Brain pericyte (primary cell): ENCODE measurements around the gene TCP1.
"Not testable (repeated sequence)": the region's sequence is repeated elsewhere in the genome, so short reads cannot be mapped to it uniquely, and the experiment has no call there.

Experiments used
- DNase-seq: peaks from one replicate; pipeline ENCODE4 v3.0.0-alpha.2; 2012; ENCODE audit warnings: low read depth, low spot score

TCP1 gene

GRCh38 chr6:159777240-159777904 lies 12.0 kb downstream of the TCP1 start:
- DNase-seq, result no peak

GRCh38 chr6:159772196-159772595 lies 17.2 kb downstream of the TCP1 start:
- DNase-seq, result no peak

GRCh38 chr6:159769470-159769869 lies 19.9 kb downstream of the TCP1 start:
- DNase-seq, result no peak

- DNase-seq, result no peak
Measured at GRCh38 chr6:159766906-159767305, 22.5 kb downstream of the TCP1 start.

- peak; percentile 13 for DNase-seq
Measured at GRCh38 chr6:159762681-159763293, 26.6 kb downstream of the TCP1 start.

- DNase-seq, result peak; percentile 89
Measured at GRCh38 chr6:159761873-159762680, 27.3 kb downstream of the TCP1 start, which contains the start of gene ACAT2. Gene ACAT2, plus strand, starts transcription at chr6:159762045. Its CDS starts 43 bp downstream, at chr6:159762088.

GRCh38 chr6:159761129-159761872 lies 28.1 kb downstream of the TCP1 start:
- DNase-seq, result no peak

GRCh38 chr6:159760602-159761057 lies 28.8 kb downstream of the TCP1 start:
- no peak for DNase-seq

- DNase-seq, result no peak
Measured at GRCh38 chr6:159759645-159760044, 29.8 kb downstream of the TCP1 start.

GRCh38 chr6:159758031-159759001 lies 31.1 kb downstream of the TCP1 start:
- DNase-seq, result no peak

- DNase-seq, result no peak
Measured at GRCh38 chr6:159756508-159756907, 32.9 kb downstream of the TCP1 start.

- DNase-seq, result no peak
Measured at GRCh38 chr6:159754959-159755914, 34.2 kb downstream of the TCP1 start.

- no peak for DNase-seq
Measured at GRCh38 chr6:159754401-159754800, 35.0 kb downstream of the TCP1 start.

- no peak for DNase-seq
Measured at GRCh38 chr6:159753081-159753872, 36.1 kb downstream of the TCP1 start.

- no peak for DNase-seq
Measured at GRCh38 chr6:159751448-159751847, 38.0 kb downstream of the TCP1 start.

- not testable (repeated sequence) for DNase-seq
Measured at GRCh38 chr6:159748127-159748526, 41.3 kb downstream of the TCP1 start.

- DNase-seq, result no peak
Measured at GRCh38 chr6:159746759-159747158, 42.6 kb downstream of the TCP1 start.

GRCh38 chr6:159745081-159745480 lies 44.3 kb downstream of the TCP1 start:
- no peak for DNase-seq

GRCh38 chr6:159742165-159742564 lies 47.2 kb downstream of the TCP1 start:
- DNase-seq, result no peak
